ENCODE data around the gene ACER1. TPM values are rescaled to one million over a fixed set of nuclear protein-coding genes. Genes with fewer than 3 reads are reported as not detected.

The ACER1 gene
- polyA plus RNA-seq, 1 donor (not counting 4 experiments of a cell fraction or from before 2014, with no cell fraction given) = 0.38 TPM

DNA sequence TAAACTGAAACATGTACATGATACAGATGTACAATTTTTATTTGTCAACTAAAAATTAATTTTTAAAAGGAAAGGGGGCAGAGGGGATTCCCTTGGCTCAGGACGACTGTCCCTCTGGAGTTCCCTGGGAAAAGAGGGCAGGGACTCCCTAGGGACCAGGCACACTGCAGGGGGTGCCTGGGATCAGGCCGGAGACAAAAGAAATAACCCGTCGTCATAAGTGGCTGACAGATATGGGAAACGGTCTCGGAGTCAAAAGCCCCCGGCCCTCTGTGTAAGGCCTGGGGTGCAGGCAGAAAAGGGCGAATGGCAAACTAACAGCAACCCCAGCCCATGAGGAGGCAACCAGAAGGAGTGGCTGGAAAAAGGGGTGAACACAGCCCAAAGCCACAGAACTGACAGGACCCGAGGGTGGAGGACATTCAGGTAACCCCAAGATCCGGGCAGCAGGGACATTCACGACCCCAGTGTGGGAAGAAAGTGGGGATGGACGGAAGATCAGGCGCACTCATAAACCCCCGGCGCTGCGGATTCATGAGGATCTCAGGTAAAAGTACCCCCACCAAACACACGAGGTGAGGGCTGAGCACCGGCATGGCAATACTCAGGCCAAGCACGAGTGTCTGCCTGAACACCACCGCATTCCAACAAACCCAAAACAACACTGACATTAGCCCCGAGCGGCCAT lies 60.4 kb downstream of the ACER1 start:
- DNase-seq (ENCODE audit: low read depth, low spot score) (no peak), FAIRE-seq (no peak)
- Histone ChIP-seq H3K4me3 (ENCODE audit: control insufficient read depth in 2 of 3, extremely low read depth in 1 of 3, insufficient read depth in 2 of 3, low read depth in 1 of 3, low read length in 3 of 3) (no peak overlapping the region), H3K36me3 (ENCODE audit: control insufficient read depth in 2 of 2, extremely low read depth in 1 of 2, insufficient read depth in 2 of 2, low read length in 2 of 2) (peaks cover 4 to 11% of the 10 kb centered on the region in 2 experiments), H3K4me2 (ENCODE audit: control insufficient read depth, extremely low read depth, insufficient read depth, low read depth, low read length) (peak overlapping the region; percentile 85), H3K9me1 (ENCODE audit: control insufficient read depth, extremely low read depth, insufficient read depth, low read length) (no peaks in the 10 kb centered on the region), H3K27me3 (ENCODE audit: control insufficient read depth, extremely low read depth, insufficient read depth, low read length) (no peaks in the 10 kb centered on the region), H4K20me1 (ENCODE audit: control insufficient read depth, extremely low read depth, insufficient read depth, low read length) (peaks cover 55% of the 10 kb centered on the region), H3K9ac (ENCODE audit: control insufficient read depth, extremely low read depth, insufficient read depth, low read length) (peak overlapping the region; percentile 62), H2AFZ (ENCODE audit: control insufficient read depth, low read length) (no peak overlapping the region), H3K4me1 (ENCODE audit: control insufficient read depth, extremely low read depth, insufficient read depth, low read length) (peaks cover 32% of the 10 kb centered on the region), H3K79me2 (ENCODE audit: control insufficient read depth, insufficient read depth, low read length) (peaks cover 87% of the 10 kb centered on the region), H3K9me3 (ENCODE audit: control insufficient read depth, low read depth, low read length) (no peaks in the 10 kb centered on the region), H3K27ac (ENCODE audit: control insufficient read depth, insufficient read depth, low read length) (peak overlapping the region; percentile 49)
- dilution Hi-C loops (cut with MboI; ENCODE audit: extremely low pct_ligation_motif_present, low sequenced_read_pairs) = no loop called here
- TF ChIP-seq EZH2 (IDR thresholded peaks at IDR 0.05; ENCODE audit: low read length) = no peak
- TF ChIP-seq, protein P1, sequence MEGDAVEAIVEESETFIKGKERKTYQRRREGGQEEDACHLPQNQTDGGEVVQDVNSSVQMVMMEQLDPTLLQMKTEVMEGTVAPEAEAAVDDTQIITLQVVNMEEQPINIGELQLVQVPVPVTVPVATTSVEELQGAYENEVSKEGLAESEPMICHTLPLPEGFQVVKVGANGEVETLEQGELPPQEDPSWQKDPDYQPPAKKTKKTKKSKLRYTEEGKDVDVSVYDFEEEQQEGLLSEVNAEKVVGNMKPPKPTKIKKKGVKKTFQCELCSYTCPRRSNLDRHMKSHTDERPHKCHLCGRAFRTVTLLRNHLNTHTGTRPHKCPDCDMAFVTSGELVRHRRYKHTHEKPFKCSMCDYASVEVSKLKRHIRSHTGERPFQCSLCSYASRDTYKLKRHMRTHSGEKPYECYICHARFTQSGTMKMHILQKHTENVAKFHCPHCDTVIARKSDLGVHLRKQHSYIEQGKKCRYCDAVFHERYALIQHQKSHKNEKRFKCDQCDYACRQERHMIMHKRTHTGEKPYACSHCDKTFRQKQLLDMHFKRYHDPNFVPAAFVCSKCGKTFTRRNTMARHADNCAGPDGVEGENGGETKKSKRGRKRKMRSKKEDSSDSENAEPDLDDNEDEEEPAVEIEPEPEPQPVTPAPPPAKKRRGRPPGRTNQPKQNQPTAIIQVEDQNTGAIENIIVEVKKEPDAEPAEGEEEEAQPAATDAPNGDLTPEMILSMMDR (optimal IDR thresholded peaks at IDR 0.05 in 1 of 3, IDR thresholded peaks at IDR 0.05 in 1 of 3, conservative IDR thresholded peaks at IDR 0.05 in 1 of 3; ENCODE audit: extremely low read depth in 1 of 3, insufficient read depth in 2 of 3, low read length in 3 of 3) = no peak

DNA sequence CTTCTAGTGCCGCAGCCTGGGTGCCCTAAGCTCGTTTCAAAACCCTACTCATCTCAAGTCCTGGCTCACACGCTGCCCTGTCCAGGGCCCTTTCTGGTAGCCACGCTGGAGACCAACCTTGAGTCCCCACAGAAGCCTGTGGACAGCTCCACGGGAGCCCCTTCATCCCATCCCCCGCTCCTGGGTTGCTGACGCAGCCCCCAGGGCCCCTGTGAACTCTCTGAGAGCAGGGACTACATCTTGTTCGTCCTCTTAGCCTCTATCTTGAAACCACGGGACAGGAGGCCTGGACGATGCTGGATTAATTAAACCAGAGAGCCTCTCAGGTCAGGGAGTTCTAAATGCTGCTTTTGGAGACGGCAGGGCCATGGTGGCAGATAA lies 61.0 kb downstream of the ACER1 start:
- peaks cover 49% of the 10 kb centered on the region for H4K20me1 ChIP-seq (ENCODE audit: control insufficient read depth, extremely low read depth, insufficient read depth, low read length)
- no peak overlapping the region for H3K9ac ChIP-seq (ENCODE audit: control insufficient read depth, extremely low read depth, insufficient read depth, low read length)
- TF ChIP-seq EZH2 (IDR thresholded peaks at IDR 0.05; ENCODE audit: low read length) = no peak
- TF ChIP-seq, protein P1 (optimal IDR thresholded peaks at IDR 0.05 in 1 of 3, IDR thresholded peaks at IDR 0.05 in 1 of 3, conservative IDR thresholded peaks at IDR 0.05 in 1 of 3; ENCODE audit: extremely low read depth in 1 of 3, insufficient read depth in 2 of 3, low read length in 3 of 3) = no peak
- no peak for DNase-seq (ENCODE audit: low read depth, low spot score)
- dilution Hi-C loops (cut with MboI; ENCODE audit: extremely low pct_ligation_motif_present, low sequenced_read_pairs) = no loop called here
- H2AFZ ChIP-seq (ENCODE audit: control insufficient read depth, low read length) = no peak overlapping the region
- no peaks in the 10 kb centered on the region for H3K27me3 ChIP-seq (ENCODE audit: control insufficient read depth, extremely low read depth, insufficient read depth, low read length)
- H3K4me2 ChIP-seq (ENCODE audit: control insufficient read depth, extremely low read depth, insufficient read depth, low read depth, low read length) = no peak overlapping the region
- no peak for FAIRE-seq
- H3K79me2 ChIP-seq (ENCODE audit: control insufficient read depth, insufficient read depth, low read length) = peaks cover 87% of the 10 kb centered on the region
- H3K4me1 ChIP-seq (ENCODE audit: control insufficient read depth, extremely low read depth, insufficient read depth, low read length) = peaks cover 32% of the 10 kb centered on the region
- no peaks in the 10 kb centered on the region for H3K9me3 ChIP-seq (ENCODE audit: control insufficient read depth, low read depth, low read length)
- H3K4me3 ChIP-seq (ENCODE audit: control insufficient read depth in 2 of 3, extremely low read depth in 1 of 3, insufficient read depth in 2 of 3, low read depth in 1 of 3, low read length in 3 of 3) = no peak overlapping the region
- no peaks in the 10 kb centered on the region for H3K9me1 ChIP-seq (ENCODE audit: control insufficient read depth, extremely low read depth, insufficient read depth, low read length)
- peaks cover 4 to 11% of the 10 kb centered on the region in 2 experiments for H3K36me3 ChIP-seq (ENCODE audit: control insufficient read depth in 2 of 2, extremely low read depth in 1 of 2, insufficient read depth in 2 of 2, low read length in 2 of 2)
- H3K27ac ChIP-seq (ENCODE audit: control insufficient read depth, insufficient read depth, low read length) = no peak overlapping the region

Data from keratinocyte (primary cell).